Activated naive CD8-positive, alpha-beta T cell treated with anti-CD3 and anti-CD28 coated beads, Interleukin-2, amount 50 U/mL, for 24 hours (primary cell): ENCODE measurements around the gene JPH4.

Experiments
- ATAC-seq: fragments of 150-1000 bp; cut with Tn5 transposase; one replicate; pipeline ENCODE4 v1.10.0; 2021
- DNase-seq: peaks from one replicate; pipeline ENCODE4 v3.0.0; 2021
- H3K27ac Mint-ChIP-seq: one replicate; pipeline ENCODE4 v1.8.0; 2021; ENCODE audit warnings: mild to moderate bottlenecking, mixed read lengths
- H3K27me3 Mint-ChIP-seq: one replicate; pipeline ENCODE4 v1.8.0; 2021; ENCODE audit warnings: mixed read lengths
- H3K36me3 Mint-ChIP-seq: one replicate; pipeline ENCODE4 v1.8.0; 2021; ENCODE audit warnings: low read depth, mixed read lengths
- H3K4me1 Mint-ChIP-seq: one replicate; pipeline ENCODE4 v1.8.0; 2021; ENCODE audit warnings: mixed read lengths
- H3K4me3 Mint-ChIP-seq: one replicate; pipeline ENCODE4 v1.8.0; 2021; ENCODE audit warnings: mild to moderate bottlenecking, moderate library complexity, mixed read lengths
- H3K9me3 Mint-ChIP-seq: one replicate; pipeline ENCODE4 v1.8.0; 2021; ENCODE audit warnings: mixed read lengths

The JPH4 gene

GRCh38 chr14:23579311-23579630, 681 bp upstream of the JPH4 start:
- H3K36me3 Mint-ChIP-seq, result no peaks in the 10 kb centered on the region
- peaks cover 47% of the 10 kb centered on the region for H3K27me3 Mint-ChIP-seq
- no peak overlapping the region for H3K4me3 Mint-ChIP-seq
- H3K27ac Mint-ChIP-seq, result no peak overlapping the region
- ATAC-seq (no peak), DNase-seq (no peak)
- H3K4me1 Mint-ChIP-seq, result peaks cover 10% of the 10 kb centered on the region
- no peaks in the 10 kb centered on the region for H3K9me3 Mint-ChIP-seq

DNA sequence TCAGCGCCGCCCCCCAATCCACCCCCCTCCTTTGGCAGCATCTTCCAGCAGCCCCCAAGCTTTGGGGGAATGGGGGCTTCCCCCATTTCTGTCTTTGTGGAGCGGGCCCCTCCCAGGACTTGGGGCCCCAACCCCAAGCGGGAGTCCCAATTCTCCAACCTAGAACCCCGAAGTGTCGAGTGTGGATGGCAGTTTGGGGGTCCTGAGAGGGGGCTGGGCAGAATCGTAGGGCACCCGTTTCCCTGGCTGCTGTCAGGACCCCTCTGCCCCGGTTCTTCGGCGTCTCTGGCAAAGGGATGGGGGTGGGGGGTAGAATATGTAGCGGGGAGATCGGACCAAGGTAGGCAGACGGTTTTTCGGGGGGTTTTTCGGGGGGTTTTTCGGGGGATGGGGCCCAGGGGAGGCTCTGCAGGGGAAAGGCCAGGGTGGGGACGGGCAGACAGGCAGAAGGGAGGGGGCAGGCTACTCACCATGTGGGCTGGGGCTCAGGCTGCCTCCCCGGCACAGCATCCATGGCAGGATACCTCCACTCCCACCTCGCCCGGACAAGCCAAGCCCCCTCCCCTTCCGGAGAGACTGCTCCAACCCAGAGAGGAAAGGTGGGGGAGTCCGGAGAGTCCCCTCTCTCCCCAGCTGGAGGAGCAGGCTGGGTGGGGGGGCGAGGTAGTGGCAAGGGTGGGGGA, 739 bp downstream of the JPH4 start:
- ATAC-seq, result no peak

GRCh38 chr14:23577004-23577681, 1.4 kb downstream of the JPH4 start:
- Mint-ChIP-seq H3K4me1 (peaks cover 10% of the 10 kb centered on the region), H3K9me3 (no peaks in the 10 kb centered on the region), H3K36me3 (no peaks in the 10 kb centered on the region), H3K27me3 (peaks cover 50% of the 10 kb centered on the region), H3K4me3 (peak overlapping the region; percentile 36), H3K27ac (no peak overlapping the region)
- no peak for ATAC-seq
- no peak for DNase-seq

More for the DNA sequence above, 739 bp downstream of the JPH4 start:
- no peak for DNase-seq
- H3K36me3 Mint-ChIP-seq, result no peaks in the 10 kb centered on the region
- H3K27ac Mint-ChIP-seq, result no peak overlapping the region
- peaks cover 43% of the 10 kb centered on the region for H3K27me3 Mint-ChIP-seq
- H3K9me3 Mint-ChIP-seq, result no peaks in the 10 kb centered on the region
- H3K4me1 Mint-ChIP-seq, result peaks cover 10% of the 10 kb centered on the region
- no peak overlapping the region for H3K4me3 Mint-ChIP-seq

GRCh38 chr14:23573384-23574015, 5.1 kb downstream of the JPH4 start:
- Mint-ChIP-seq H3K27ac (no peak overlapping the region), H3K9me3 (no peaks in the 10 kb centered on the region), H3K36me3 (no peaks in the 10 kb centered on the region), H3K4me3 (no peak overlapping the region), H3K4me1 (peaks cover 15% of the 10 kb centered on the region), H3K27me3 (peaks cover 34% of the 10 kb centered on the region)
- ATAC-seq (no peak), DNase-seq (no peak)

GRCh38 chr14:23572836-23573235, 5.8 kb downstream of the JPH4 start:
- no peaks in the 10 kb centered on the region for H3K9me3 Mint-ChIP-seq
- H3K4me1 Mint-ChIP-seq, result peaks cover 21% of the 10 kb centered on the region
- H3K27ac Mint-ChIP-seq, result no peak overlapping the region
- no peak overlapping the region for H3K4me3 Mint-ChIP-seq
- DNase-seq (no peak), ATAC-seq (no peak)
- H3K27me3 Mint-ChIP-seq, result peaks cover 30% of the 10 kb centered on the region
- H3K36me3 Mint-ChIP-seq, result no peaks in the 10 kb centered on the region

DNA sequence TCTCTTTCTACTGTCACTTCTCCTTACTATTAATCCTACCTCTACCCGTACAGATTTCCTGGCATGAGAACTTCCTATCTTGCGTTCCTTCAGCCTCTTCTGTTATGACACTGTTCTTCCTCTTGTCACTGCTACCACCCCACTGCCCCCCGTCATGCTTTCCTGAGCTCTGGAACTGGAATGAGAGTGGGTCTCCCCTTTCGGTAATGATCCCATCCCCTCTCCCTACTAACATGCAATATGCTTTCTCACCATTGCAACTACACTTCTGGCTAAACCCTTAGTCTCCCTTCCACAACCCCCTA, 6.1 kb downstream of the JPH4 start:
- Mint-ChIP-seq H3K4me3 (no peak overlapping the region), H3K9me3 (no peaks in the 10 kb centered on the region), H3K27ac (no peak overlapping the region), H3K36me3 (no peaks in the 10 kb centered on the region), H3K27me3 (peaks cover 30% of the 10 kb centered on the region), H3K4me1 (peaks cover 24% of the 10 kb centered on the region)
- no peak for ATAC-seq
- DNase-seq, result no peak

GRCh38 chr14:23571701-23572523, 6.7 kb downstream of the JPH4 start:
- ATAC-seq, result no peak
- no peak overlapping the region for H3K4me3 Mint-ChIP-seq
- H3K9me3 Mint-ChIP-seq, result no peaks in the 10 kb centered on the region
- peaks cover 27% of the 10 kb centered on the region for H3K27me3 Mint-ChIP-seq
- no peaks in the 10 kb centered on the region for H3K36me3 Mint-ChIP-seq
- DNase-seq, result no peak
- H3K4me1 Mint-ChIP-seq, result peaks cover 28% of the 10 kb centered on the region
- H3K27ac Mint-ChIP-seq, result no peak overlapping the region

GRCh38 chr14:23570806-23571483, 7.6 kb downstream of the JPH4 start:
- H3K27me3 Mint-ChIP-seq, result peaks cover 20% of the 10 kb centered on the region
- no peak for ATAC-seq
- no peak for DNase-seq
- no peaks in the 10 kb centered on the region for H3K36me3 Mint-ChIP-seq
- no peak overlapping the region for H3K27ac Mint-ChIP-seq
- H3K9me3 Mint-ChIP-seq, result no peaks in the 10 kb centered on the region
- peaks cover 27% of the 10 kb centered on the region for H3K4me1 Mint-ChIP-seq
- no peak overlapping the region for H3K4me3 Mint-ChIP-seq

DNA sequence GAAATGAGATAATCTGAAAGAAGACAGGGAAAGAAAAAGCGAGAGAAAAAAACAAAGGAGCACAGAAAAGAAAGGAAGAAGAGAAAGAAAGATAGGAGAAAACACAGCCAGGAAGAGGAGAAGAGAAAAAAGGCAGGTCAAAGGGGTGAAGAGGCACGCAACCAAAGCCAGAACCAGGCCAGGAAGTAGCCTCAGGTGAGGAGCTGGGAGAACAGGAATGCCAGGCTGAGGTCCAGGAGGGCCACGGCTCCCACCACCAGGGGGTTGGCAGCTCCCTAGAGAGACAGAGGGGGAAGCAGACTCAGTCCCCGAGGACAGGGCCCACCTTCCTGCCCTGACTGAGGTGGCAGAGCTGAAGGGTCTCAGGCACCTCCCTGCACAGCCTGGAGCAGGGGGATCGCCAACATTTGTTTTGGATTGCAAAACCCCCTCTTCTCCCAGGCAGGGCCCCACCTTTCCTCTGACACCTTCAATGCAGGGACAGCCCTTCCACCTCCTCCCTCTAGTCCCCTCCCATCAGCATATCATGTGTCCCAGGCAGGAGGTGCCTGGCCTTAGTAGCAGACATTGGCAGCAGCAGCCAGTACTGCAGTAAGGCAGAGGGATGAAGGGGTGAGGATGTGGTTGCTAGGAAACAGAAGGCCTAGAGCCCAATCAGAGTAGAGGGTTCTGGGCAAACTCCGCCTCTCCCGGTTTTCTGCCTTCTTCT, 9.0 kb downstream of the JPH4 start:
- peaks cover 11% of the 10 kb centered on the region for H3K27me3 Mint-ChIP-seq
- peaks cover 5% of the 10 kb centered on the region for H3K36me3 Mint-ChIP-seq
- ATAC-seq (no peak), DNase-seq (no peak)
- H3K4me3 Mint-ChIP-seq, result peak overlapping the region; percentile 98
- H3K4me1 Mint-ChIP-seq, result peaks cover 30% of the 10 kb centered on the region
- peak overlapping the region; percentile 69 for H3K27ac Mint-ChIP-seq
- no peaks in the 10 kb centered on the region for H3K9me3 Mint-ChIP-seq

GRCh38 chr14:23568600-23569331, 9.8 kb downstream of the JPH4 start:
- Mint-ChIP-seq H3K27me3 (peaks cover 10% of the 10 kb centered on the region), H3K9me3 (no peaks in the 10 kb centered on the region), H3K4me1 (peaks cover 30% of the 10 kb centered on the region), H3K36me3 (peaks cover 9% of the 10 kb centered on the region), H3K4me3 (peak overlapping the region; percentile 98), H3K27ac (peak overlapping the region; percentile 98)
- no peak for DNase-seq
- no peak for ATAC-seq

DNA sequence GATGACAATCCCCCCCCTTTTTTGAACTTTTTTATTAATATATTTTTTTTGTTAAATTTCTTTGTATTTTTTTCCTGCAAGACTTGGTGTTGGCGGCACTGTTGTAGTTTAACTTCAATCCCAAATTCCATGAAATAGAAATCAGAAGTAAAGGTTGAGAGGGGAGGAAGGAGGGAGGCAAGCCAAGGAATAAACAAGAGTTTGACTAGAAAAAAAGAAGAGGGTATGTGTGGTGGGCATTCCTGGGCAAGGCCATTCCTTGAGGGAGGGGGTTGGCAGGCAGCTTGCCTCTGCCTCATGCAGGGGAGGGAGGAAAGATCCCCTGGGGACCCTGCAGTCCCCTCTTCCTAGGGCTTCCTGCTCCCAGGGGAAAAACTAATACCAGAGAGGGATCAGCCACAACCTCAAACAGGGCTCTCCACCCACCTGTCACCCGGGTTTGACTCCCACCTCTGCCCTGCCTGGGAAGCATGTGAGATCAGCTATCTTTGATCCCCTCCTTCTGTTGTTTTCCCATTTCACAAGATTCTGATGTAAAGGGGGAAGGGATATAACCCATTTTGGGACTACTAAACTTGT, 10.5 kb downstream of the JPH4 start:
- no peak for DNase-seq
- no peak for ATAC-seq
- peak overlapping the region; percentile 98 for H3K27ac Mint-ChIP-seq
- H3K27me3 Mint-ChIP-seq, result peaks cover 10% of the 10 kb centered on the region
- peaks cover 30% of the 10 kb centered on the region for H3K4me1 Mint-ChIP-seq
- no peaks in the 10 kb centered on the region for H3K9me3 Mint-ChIP-seq
- peaks cover 10% of the 10 kb centered on the region for H3K36me3 Mint-ChIP-seq
- H3K4me3 Mint-ChIP-seq, result peak overlapping the region; percentile 98

- ATAC-seq (peak; percentile 96), DNase-seq (peak; percentile 94)
- Mint-ChIP-seq H3K36me3 (peaks cover 14% of the 10 kb centered on the region), H3K27me3 (peaks cover 6% of the 10 kb centered on the region), H3K9me3 (no peaks in the 10 kb centered on the region), H3K27ac (peak within 1 kb of the TSS; percentile 98), H3K4me1 (peaks cover 30% of the 10 kb centered on the region), H3K4me3 (peak within 1 kb of the TSS; percentile 98)
Measured at GRCh38 chr14:23567186-23568020, 11.2 kb downstream of the JPH4 start, which contains the start of gene AP1G2. TSS of gene AP1G2 (minus strand) at chr14:23567791. CDS start at chr14:23567314, 477 bp downstream.
